ENCODE results near the gene USF3.

The USF3 gene

GRCh38 chr3:113600418-113601182, 95.8 kb downstream of the USF3 start:
- TF ChIP-seq Cebpa-rat (IDR thresholded peaks at IDR 0.05) = no peak

More at GRCh38 chr3:113600418-113601182, 95.8 kb downstream of the USF3 start:
- H3K4me2 ChIP-seq = no peak overlapping the region
- H3K4me3 ChIP-seq = no peak overlapping the region
- H3K36me3 ChIP-seq = no peaks in the 10 kb centered on the region
- H3K27me3 ChIP-seq = no peaks in the 10 kb centered on the region
- no peak overlapping the region for H3K9ac ChIP-seq
- H4K20me1 ChIP-seq = no peaks in the 10 kb centered on the region
- H3K27ac ChIP-seq = no peak overlapping the region
- no peaks in the 10 kb centered on the region for H3K9me3 ChIP-seq
- H3K4me1 ChIP-seq = no peaks in the 10 kb centered on the region

Data from BLaER1 (cell line).